H1 (cell line): Measurements from ENCODE around the gene MED23. TPM values are rescaled to one million over a fixed set of nuclear protein-coding genes. Genes with fewer than 3 reads are reported as not detected.

Experiments used
- CTCF ChIA-PET: fragments of 300-600 bp; sonication (Branson Sonifier 250); formaldehyde crosslinking; loops from one replicate; lab custom pipeline; 2021; ENCODE audit not compliant: partially characterized antibody; lab: Charles Lee
- POLR2A ChIA-PET: fragments of 300-600 bp; sonication (Branson Sonifier 250); formaldehyde crosslinking; loops from one replicate; lab custom pipeline; 2021; ENCODE audit warnings: inconsistent platforms; ENCODE audit not compliant: partially characterized antibody; lab: Charles Lee
- DNase-seq, 2 experiments: peaks; one replicate each; pipeline versions ENCODE4 v3.0.0 to v3.0.0-alpha.2; 2010 to 2022; ENCODE audit warnings: low spot score in 2 of 2, low read depth in 1 of 2, mixed read lengths in 1 of 2
- FAIRE-seq: peaks from 2 replicates; lab custom pipeline; 2011; peaks lifted over from hg19 to GRCh38; lab: Jason Lieb, UNC
- H2AFZ ChIP-seq: 2 replicates; pipeline ENCODE4 v1.8.1; 2012; ENCODE audit warnings: low read length, inconsistent platforms
- H2AK5ac ChIP-seq: 2 replicates; pipeline ENCODE4 v1.6.1; 2013; ENCODE audit warnings: low read depth, low read length
- H2BK120ac ChIP-seq: replicated peaks from 2 replicates; pipeline ENCODE3; 2013; ENCODE audit warnings: low read depth, low read length, inconsistent platforms
- H2BK12ac ChIP-seq: 2 replicates; pipeline ENCODE4 v1.6.1; 2013; ENCODE audit warnings: low read depth, low read length
- H2BK15ac ChIP-seq: 2 replicates; pipeline ENCODE4 v1.6.1; 2013; ENCODE audit warnings: low read length
- H2BK20ac ChIP-seq: 2 replicates; pipeline ENCODE4 v1.6.1; 2013; ENCODE audit warnings: low read length
- H2BK5ac ChIP-seq: 2 replicates; pipeline ENCODE4 v1.6.1; 2013; ENCODE audit warnings: low read depth, low read length
- H3K14ac ChIP-seq: 2 replicates; pipeline ENCODE4 v1.6.1; 2013; ENCODE audit warnings: inconsistent platforms; ENCODE audit not compliant: insufficient read length
- H3K18ac ChIP-seq: 2 replicates; pipeline ENCODE4 v1.6.1; 2013; ENCODE audit warnings: low read length; ENCODE audit errors: extremely low read depth
- H3K23ac ChIP-seq: 2 replicates; pipeline ENCODE4 v1.6.1; 2013; ENCODE audit warnings: inconsistent platforms; ENCODE audit not compliant: insufficient read length
- H3K23me2 ChIP-seq: 2 replicates; pipeline ENCODE4 v1.6.1; 2013; ENCODE audit warnings: low read depth, low read length
- H3K27ac ChIP-seq: 2 replicates; pipeline ENCODE4 v1.6.1; 2011; ENCODE audit warnings: low read depth, low read length, inconsistent platforms
- H3K27me3 ChIP-seq, 4 experiments: replicated peaks in 1 of 4; 1 replicate in 1 of 4; 2 replicates in 3 of 4; pipeline versions ENCODE4 v1.6.1 to v1.8.1; 2011 to 2013; ENCODE audit warnings: low read length in 3 of 4, mild to moderate bottlenecking in 3 of 4, inconsistent platforms in 2 of 4, mixed read lengths in 2 of 4, moderate library complexity in 1 of 4; ENCODE audit not compliant: control insufficient read depth in 3 of 4, insufficient read depth in 3 of 4; ENCODE audit errors: extremely low read depth in 1 of 4
- H3K36me3 ChIP-seq, 4 experiments: 2 replicates each; pipeline versions ENCODE4 v1.6.1 to v1.8.1; 2011 to 2013; ENCODE audit warnings: mild to moderate bottlenecking in 4 of 4, low read length in 3 of 4, moderate library complexity in 2 of 4, control low read depth in 1 of 4, inconsistent platforms in 1 of 4; ENCODE audit not compliant: insufficient read depth in 4 of 4, control insufficient read depth in 2 of 4
- H3K4ac ChIP-seq: replicated peaks from 2 replicates; pipeline ENCODE3; 2013; ENCODE audit warnings: low read length, low read depth, mixed read lengths, inconsistent platforms; ENCODE audit not compliant: insufficient read length
- H3K4me1 ChIP-seq, 4 experiments: replicated peaks in 1 of 4; 1 replicate in 1 of 4; 2 replicates in 3 of 4; pipeline versions ENCODE4 v1.6.1 to v1.8.1; 2011 to 2013; ENCODE audit warnings: low read length in 3 of 4, inconsistent platforms in 2 of 4, mixed read lengths in 1 of 4; ENCODE audit not compliant: insufficient read depth in 4 of 4, control insufficient read depth in 3 of 4
- H3K4me2 ChIP-seq, 2 experiments: 2 replicates each; pipeline versions ENCODE4 v1.6.1 to v1.8.1; 2011 to 2013; ENCODE audit warnings: low read depth in 2 of 2, low read length in 2 of 2, control low read depth in 1 of 2, inconsistent platforms in 1 of 2, mild to moderate bottlenecking in 1 of 2; ENCODE audit not compliant: insufficient read depth in 1 of 2
- H3K4me3 ChIP-seq, 4 experiments: fragments of 200-600, 300-600 bp in 1 of 4; sonication (generic), shearing (Covaris generic), sonication (Bioruptor Twin) in 1 of 4; 2 replicates each; pipeline versions ENCODE4 v1.5.1 to v1.8.1; 2011 to 2016; ENCODE audit warnings: low read length in 4 of 4, low read depth in 3 of 4, control low read depth in 2 of 4, inconsistent platforms in 2 of 4, mild to moderate bottlenecking in 2 of 4, mixed read lengths in 1 of 4, moderate library complexity in 1 of 4; ENCODE audit not compliant: insufficient read depth in 2 of 4; ENCODE audit errors: extremely low read depth in 1 of 4
- H3K56ac ChIP-seq: replicated peaks from 2 replicates; pipeline ENCODE3; 2013; ENCODE audit warnings: low read depth, mild to moderate bottlenecking, mixed read lengths, low read length, inconsistent platforms; ENCODE audit not compliant: insufficient read length
- H3K79me1 ChIP-seq: 2 replicates; pipeline ENCODE4 v1.6.1; 2013; ENCODE audit warnings: low read depth, low read length, control low read depth
- H3K79me2 ChIP-seq, 2 experiments: 2 replicates each; pipeline versions ENCODE4 v1.6.1 to v1.8.1; 2012 to 2013; ENCODE audit warnings: low read length in 2 of 2, mild to moderate bottlenecking in 2 of 2, inconsistent platforms in 1 of 2; ENCODE audit not compliant: insufficient read depth in 2 of 2, control insufficient read depth in 1 of 2
- H3K9ac ChIP-seq, 4 experiments: replicated peaks in 1 of 4; 1 replicate in 1 of 4; 2 replicates in 3 of 4; pipeline versions ENCODE4 v1.6.1 to v1.8.1; 2011 to 2013; ENCODE audit warnings: low read depth in 3 of 4, low read length in 3 of 4, control low read depth in 2 of 4, mild to moderate bottlenecking in 2 of 4, moderate library complexity in 2 of 4, inconsistent platforms in 1 of 4; ENCODE audit errors: extremely low read depth in 1 of 4
- H3K9me3 ChIP-seq, 2 experiments: 2 replicates each; pipeline versions ENCODE4 v1.6.1 to v1.8.1; 2012 to 2013; ENCODE audit warnings: mild to moderate bottlenecking in 2 of 2, moderate library complexity in 2 of 2, control low read depth in 1 of 2, inconsistent platforms in 1 of 2, low read depth in 1 of 2, low read length in 1 of 2, mixed read lengths in 1 of 2; ENCODE audit not compliant: insufficient read depth in 2 of 2
- H4K20me1 ChIP-seq, 2 experiments: replicated peaks in 1 of 2; 2 replicates each; pipeline versions ENCODE3 to v1.8.1; 2011 to 2013; ENCODE audit warnings: inconsistent platforms in 2 of 2, low read length in 2 of 2, mild to moderate bottlenecking in 1 of 2; ENCODE audit not compliant: insufficient read depth in 2 of 2, control insufficient read depth in 1 of 2
- H4K5ac ChIP-seq: 2 replicates; pipeline ENCODE4 v1.6.1; 2013; ENCODE audit warnings: low read length, low read depth, mixed read lengths, inconsistent platforms; ENCODE audit not compliant: insufficient read length
- H4K8ac ChIP-seq: 2 replicates; pipeline ENCODE4 v1.8.0; 2013; ENCODE audit warnings: mild to moderate bottlenecking, moderate library complexity, low read length, inconsistent platforms; ENCODE audit not compliant: insufficient read depth; ENCODE audit errors: extremely low read depth
- H4K91ac ChIP-seq: replicated peaks from 2 replicates; pipeline ENCODE3; 2013; ENCODE audit warnings: low read length, mixed read lengths, inconsistent platforms; ENCODE audit not compliant: insufficient read length
- CREB1 ChIP-seq: IDR thresholded peaks from 2 replicates; pipeline ENCODE4 v1.6.1; 2012; ENCODE audit warnings: inconsistent platforms
- CTBP2 ChIP-seq: IDR thresholded peaks from 2 replicates; pipeline ENCODE4 v1.7.0; 2011; ENCODE audit warnings: borderline replicate concordance, mild to moderate bottlenecking, moderate library complexity, mixed read lengths, low read length; ENCODE audit not compliant: insufficient read depth, insufficient read length
- KDM5A ChIP-seq: fragments of 200-600 bp; IDR thresholded peaks from 2 replicates; pipeline ENCODE4 v1.7.1; 2012; ENCODE audit warnings: mild to moderate bottlenecking, low read length, inconsistent platforms, mixed read lengths
- PHF8 ChIP-seq: fragments of 200-600 bp; sonication (generic); conservative IDR thresholded peaks from 2 replicates; pipeline ENCODE4 v1.7.1; 2012; ENCODE audit warnings: low read depth, mild to moderate bottlenecking, inconsistent platforms, low read length, moderate library complexity
- RAD21 ChIP-seq, 2 experiments: IDR thresholded peaks in 1 of 2; conservative IDR thresholded peaks in 1 of 2; 2 replicates each; pipeline ENCODE4 v1.6.1; 2011; ENCODE audit warnings: low read depth in 2 of 2, low read length in 2 of 2, improper control_type of control experiment in 1 of 2, inconsistent platforms in 1 of 2, mild to moderate bottlenecking in 1 of 2, moderate library complexity in 1 of 2
- TBP ChIP-seq: IDR thresholded peaks from 2 replicates; pipeline ENCODE4 v1.6.1; 2011; ENCODE audit warnings: low read depth, low read length, improper control_type of control experiment
- USF2 ChIP-seq: IDR thresholded peaks from 2 replicates; pipeline ENCODE4 v1.6.1; 2011; ENCODE audit warnings: low read length, improper control_type of control experiment
- WGBS, 2 experiments: shearing (Covaris generic) in 1 of 2; methylation state at CpG; one replicate each; pipeline versions ENCODE4 v1.1.6 to v1.1.7; 2013 to 2015; ENCODE audit warnings: low lambda C conversion rate in 2 of 2, mixed read lengths in 2 of 2, inconsistent platforms in 1 of 2, low coverage in 1 of 2, missing lambda C conversion rate in 1 of 2; ENCODE audit not compliant: insufficient replicate concordance in 2 of 2, insufficient coverage in 1 of 2, insufficient read length in 1 of 2; ENCODE audit errors: extremely low coverage in 1 of 2, missing lambda C conversion rate in 1 of 2; 5-methylcytosine and 5-hydroxymethylcytosine counted together
- polyA plus RNA-seq, 7 experiments: library from polyadenylated mRNA; depleted of rRNA in 3 of 7; stranded (reverse) in 5 of 7; unstranded in 2 of 7; fragments of >200 nt in 5 of 7; fragments of 200-250 nt in 2 of 7; gene quantifications; 1 replicate in 5 of 7; 2 replicates in 1 of 7; 4 replicates in 1 of 7; pipeline versions ENCODE4 v1.2.1 to v1.2.3, GENCODE V29; 2011 to 2013; ENCODE audit warnings: missing spikeins in 2 of 7, mixed read lengths in 2 of 7
- total RNA-seq: library from RNA; stranded (reverse); fragmentation: NEBNext Ultra II Directional; extraction: Animal tissue kit (Norgen Biotek cat#: 25700); gene quantifications from 2 replicates; pipeline ENCODE4 v1.2.1, GENCODE V29; 2021
- TF ChIP-seq, protein P1 (sequence below), 3 experiments: IDR thresholded peaks; 1 replicate in 2 of 3; 2 replicates in 1 of 3; pipeline versions ENCODE4 v1.5.1 to v1.6.1; 2011; ENCODE audit warnings: low read length in 3 of 3, mild to moderate bottlenecking in 3 of 3, inconsistent platforms in 2 of 3, low read depth in 1 of 3, moderate library complexity in 1 of 3; ENCODE audit not compliant: insufficient read depth in 1 of 3; ENCODE audit errors: control extremely low read depth in 1 of 3
- TF ChIP-seq, protein P2 (sequence below): IDR thresholded peaks from 2 replicates; pipeline ENCODE4 v1.6.1; 2011; ENCODE audit warnings: low read depth, mild to moderate bottlenecking, low read length; ENCODE audit not compliant: insufficient read depth

The MED23 gene
- total and polyA plus RNA-seq, 2 of the 8 experiments (the other 6 are each of a cell fraction or from before 2014, with no cell fraction given) = 10.5 to 13.0 TPM

DNA sequence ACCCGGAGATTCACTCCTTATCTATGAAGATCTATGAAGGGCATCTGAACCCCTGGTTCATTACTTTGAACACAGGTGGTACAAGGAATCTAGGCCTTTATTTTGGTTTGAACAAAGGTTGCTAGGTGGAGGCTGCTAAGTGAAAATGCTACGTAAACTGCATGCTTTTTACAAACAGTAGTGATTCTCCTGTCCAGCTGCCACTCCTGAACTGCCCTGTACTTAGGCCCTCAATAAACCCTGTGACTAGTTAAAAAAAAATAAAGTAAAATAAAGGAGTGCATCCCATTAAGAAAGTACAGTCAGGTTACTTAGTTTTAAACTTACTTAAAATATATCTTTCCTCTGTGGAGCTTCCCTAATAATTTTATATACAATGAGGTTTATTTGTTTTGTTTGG lies 82.7 kb downstream of the MED23 start:
- DNase-seq (no peak), FAIRE-seq (no peak)
- Histone ChIP-seq H3K4ac (no peak overlapping the region), H3K23me2 (no peaks in the 10 kb centered on the region), H4K91ac (no peak overlapping the region), H3K23ac (no peak overlapping the region), H4K20me1 (no peaks in the 10 kb centered on the region), H3K4me3 (no peak overlapping the region), H3K4me1 (no peaks in the 10 kb centered on the region), H2BK120ac (no peak overlapping the region), H3K79me2 (no peaks in the 10 kb centered on the region), H3K27me3 (no peaks in the 10 kb centered on the region), H3K56ac (no peak overlapping the region), H3K9ac (no peak overlapping the region), H4K5ac (no peak overlapping the region), H2BK12ac (no peak overlapping the region), H4K8ac (no peak overlapping the region), H3K14ac (no peak overlapping the region), H3K79me1 (no peaks in the 10 kb centered on the region), H3K4me2 (no peak overlapping the region), H2AFZ (no peak overlapping the region), H2BK15ac (no peak overlapping the region), H2BK5ac (no peak overlapping the region), H3K36me3 (no peaks in the 10 kb centered on the region), H3K18ac (no peak overlapping the region), H3K27ac (no peak overlapping the region), H2BK20ac (no peak overlapping the region), H3K9me3 (no peaks in the 10 kb centered on the region), H2AK5ac (no peak overlapping the region)
- 87% methylated on average over 2 of the region's 2 CpGs; no CpG with 5 or more reads in 1 of the 2 experiments for WGBS, 2 experiments
- POLR2A ChIA-PET = interaction anchor here (0.6 kb wide), 1 partner anchor 11 kb away, joined by 3 read pairs; no protein-coding TSS in a partner anchor
- CTCF ChIA-PET = interaction anchor here (0.6 to 1.8 kb wide), 2 partner anchors 26 to 505 kb away, joined by 3 to 6 read pairs; no protein-coding TSS in a partner anchor
- TF ChIP-seq RAD21 (IDR thresholded peaks at IDR 0.05 in 1 of 2, conservative IDR thresholded peaks at IDR 0.05 in 1 of 2; ENCODE audit: low read depth in 2 of 2, low read length in 2 of 2) = no peak
- TF ChIP-seq TBP = no peak
- TF ChIP-seq, protein P1, sequence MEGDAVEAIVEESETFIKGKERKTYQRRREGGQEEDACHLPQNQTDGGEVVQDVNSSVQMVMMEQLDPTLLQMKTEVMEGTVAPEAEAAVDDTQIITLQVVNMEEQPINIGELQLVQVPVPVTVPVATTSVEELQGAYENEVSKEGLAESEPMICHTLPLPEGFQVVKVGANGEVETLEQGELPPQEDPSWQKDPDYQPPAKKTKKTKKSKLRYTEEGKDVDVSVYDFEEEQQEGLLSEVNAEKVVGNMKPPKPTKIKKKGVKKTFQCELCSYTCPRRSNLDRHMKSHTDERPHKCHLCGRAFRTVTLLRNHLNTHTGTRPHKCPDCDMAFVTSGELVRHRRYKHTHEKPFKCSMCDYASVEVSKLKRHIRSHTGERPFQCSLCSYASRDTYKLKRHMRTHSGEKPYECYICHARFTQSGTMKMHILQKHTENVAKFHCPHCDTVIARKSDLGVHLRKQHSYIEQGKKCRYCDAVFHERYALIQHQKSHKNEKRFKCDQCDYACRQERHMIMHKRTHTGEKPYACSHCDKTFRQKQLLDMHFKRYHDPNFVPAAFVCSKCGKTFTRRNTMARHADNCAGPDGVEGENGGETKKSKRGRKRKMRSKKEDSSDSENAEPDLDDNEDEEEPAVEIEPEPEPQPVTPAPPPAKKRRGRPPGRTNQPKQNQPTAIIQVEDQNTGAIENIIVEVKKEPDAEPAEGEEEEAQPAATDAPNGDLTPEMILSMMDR (IDR thresholded peaks at IDR 0.05; ENCODE audit: control extremely low read depth in 1 of 3, insufficient read depth in 1 of 3, low read depth in 1 of 3, low read length in 3 of 3) = no peak
- no peak for TF ChIP-seq CTBP2
- no peak for TF ChIP-seq CREB1
- TF ChIP-seq, protein P2, sequence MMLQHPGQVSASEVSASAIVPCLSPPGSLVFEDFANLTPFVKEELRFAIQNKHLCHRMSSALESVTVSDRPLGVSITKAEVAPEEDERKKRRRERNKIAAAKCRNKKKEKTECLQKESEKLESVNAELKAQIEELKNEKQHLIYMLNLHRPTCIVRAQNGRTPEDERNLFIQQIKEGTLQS = no peak
- no peak for TF ChIP-seq PHF8
- no peak for TF ChIP-seq KDM5A
- no peak for TF ChIP-seq USF2
